Brain microvascular endothelial cell (primary cell): ENCODE data around the gene TCF7.

ENCODE experiments used
- DNase-seq: peaks from one replicate; pipeline ENCODE4 v3.0.0-alpha.2; 2020
- H3K27ac ChIP-seq: fragments of 250-450 bp; sonication (Bioruptor Pico); 2 replicates; pipeline ENCODE4 v1.5.1; 2020; ENCODE audit warnings: mild to moderate bottlenecking, moderate library complexity
- H3K27me3 ChIP-seq: fragments of 250-450 bp; sonication (Bioruptor Pico); replicated peaks from 2 replicates; pipeline ENCODE4 v1.5.1; 2020; ENCODE audit warnings: mild to moderate bottlenecking
- H3K36me3 ChIP-seq: fragments of 250-450 bp; sonication (Bioruptor Pico); replicated peaks from 2 replicates; pipeline ENCODE4 v1.5.1; 2020; ENCODE audit warnings: mild to moderate bottlenecking
- H3K4me3 ChIP-seq: 2 replicates; pipeline ENCODE4 v1.5.1; 2011; ENCODE audit warnings: low read depth, mild to moderate bottlenecking, control low read depth, low read length, moderate library complexity
- CTCF ChIP-seq: IDR thresholded peaks from 2 replicates; pipeline ENCODE4 v1.5.1; 2011; ENCODE audit warnings: low read depth, mild to moderate bottlenecking, moderate library complexity, low read length, control low read depth, inconsistent platforms; ENCODE audit errors: missing control alignments
- in situ Hi-C: cut with HindIII; loops from 2 replicates; pipeline ENCODE4 v1.10.0; 2017; ENCODE audit warnings: low sequenced_read_pairs, low pct_ligation_motif_present

Gene TCF7

GRCh38 chr5:134095293-134095692 lies 19.2 kb upstream of the TCF7 start:
- H3K27me3 ChIP-seq = no peaks in the 10 kb centered on the region
- H3K27ac ChIP-seq = no peak overlapping the region
- no peaks in the 10 kb centered on the region for H3K36me3 ChIP-seq
- H3K4me3 ChIP-seq = no peak overlapping the region
- no peak for TF ChIP-seq CTCF
- DNase-seq = no peak
- in situ Hi-C loops = no loop called here

GRCh38 chr5:134095887-134096589 lies 18.4 kb upstream of the TCF7 start:
- H3K27ac ChIP-seq = no peak overlapping the region
- in situ Hi-C loops = no loop called here
- no peaks in the 10 kb centered on the region for H3K27me3 ChIP-seq
- TF ChIP-seq CTCF = no peak
- no peak for DNase-seq
- no peak overlapping the region for H3K4me3 ChIP-seq
- H3K36me3 ChIP-seq = no peaks in the 10 kb centered on the region

- H3K36me3 ChIP-seq = no peaks in the 10 kb centered on the region
- H3K27me3 ChIP-seq = no peaks in the 10 kb centered on the region
- in situ Hi-C loops = no loop called here
- H3K4me3 ChIP-seq = no peak overlapping the region
- no peak overlapping the region for H3K27ac ChIP-seq
- TF ChIP-seq CTCF = no peak
- DNase-seq = no peak
These were observed 17.2 kb upstream of the TCF7 start for GRCh38 chr5:134097211-134097749.

GRCh38 chr5:134098690-134099089 lies 15.8 kb upstream of the TCF7 start:
- Histone ChIP-seq H3K27ac (no peak overlapping the region), H3K36me3 (no peaks in the 10 kb centered on the region), H3K4me3 (no peak overlapping the region), H3K27me3 (no peaks in the 10 kb centered on the region)
- TF ChIP-seq CTCF = no peak
- DNase-seq = no peak
- in situ Hi-C loops = no loop called here

GRCh38 chr5:134099288-134099872 lies 15.1 kb upstream of the TCF7 start:
- Histone ChIP-seq H3K4me3 (no peak overlapping the region), H3K27ac (no peak overlapping the region), H3K27me3 (no peaks in the 10 kb centered on the region), H3K36me3 (no peaks in the 10 kb centered on the region)
- TF ChIP-seq CTCF = no peak
- in situ Hi-C loops = no loop called here
- DNase-seq = no peak

GRCh38 chr5:134099939-134100282 lies 14.6 kb upstream of the TCF7 start:
- H3K27ac ChIP-seq = no peak overlapping the region

More at GRCh38 chr5:134099939-134100282, 14.6 kb upstream of the TCF7 start:
- no peaks in the 10 kb centered on the region for H3K27me3 ChIP-seq
- TF ChIP-seq CTCF = no peak
- no peak overlapping the region for H3K4me3 ChIP-seq
- no peak for DNase-seq
- in situ Hi-C loops = no loop called here
- no peaks in the 10 kb centered on the region for H3K36me3 ChIP-seq
